Mammary epithelial cell (primary cell): Measurements from ENCODE around the gene TMEM259.

ENCODE experiments used
- EZH2 ChIP-seq: IDR thresholded peaks from 2 replicates; pipeline ENCODE4 v1.6.1; 2012; ENCODE audit warnings: low read length, inconsistent platforms, borderline replicate concordance
- TF ChIP-seq, protein P1 (sequence below), 2 donors: IDR thresholded peaks in 1 of 2; conservative IDR thresholded peaks in 1 of 2; 2 replicates each; pipeline ENCODE4 v1.5.1; 2011 to 2012; ENCODE audit warnings: inconsistent platforms in 2 of 2, low read length in 2 of 2, mild to moderate bottlenecking in 2 of 2, control low read depth in 1 of 2, low read depth in 1 of 2; ENCODE audit not compliant: insufficient read depth in 1 of 2; ENCODE audit errors: extremely low read depth in 1 of 2

DNA sequence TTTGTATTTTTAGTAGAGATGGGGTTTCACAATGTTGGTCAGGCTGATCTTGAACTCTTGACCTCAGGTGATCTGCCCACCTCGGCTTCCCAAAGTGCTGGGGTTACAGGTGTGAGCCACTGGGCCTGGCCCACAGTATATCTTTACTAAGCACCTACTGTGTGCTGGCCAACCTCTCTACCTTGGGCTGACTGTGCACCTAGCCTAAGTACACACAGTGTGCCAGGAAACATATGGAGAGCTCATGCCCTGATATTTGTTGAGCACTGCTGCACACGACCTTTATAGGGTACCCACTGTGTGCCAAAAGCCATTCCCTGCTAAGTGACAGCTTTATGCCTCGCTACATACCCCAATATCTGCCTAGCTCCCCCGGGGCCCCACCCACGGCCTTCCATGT lies 39.8 kb upstream of the TMEM259 start:
- TF ChIP-seq, protein P1, sequence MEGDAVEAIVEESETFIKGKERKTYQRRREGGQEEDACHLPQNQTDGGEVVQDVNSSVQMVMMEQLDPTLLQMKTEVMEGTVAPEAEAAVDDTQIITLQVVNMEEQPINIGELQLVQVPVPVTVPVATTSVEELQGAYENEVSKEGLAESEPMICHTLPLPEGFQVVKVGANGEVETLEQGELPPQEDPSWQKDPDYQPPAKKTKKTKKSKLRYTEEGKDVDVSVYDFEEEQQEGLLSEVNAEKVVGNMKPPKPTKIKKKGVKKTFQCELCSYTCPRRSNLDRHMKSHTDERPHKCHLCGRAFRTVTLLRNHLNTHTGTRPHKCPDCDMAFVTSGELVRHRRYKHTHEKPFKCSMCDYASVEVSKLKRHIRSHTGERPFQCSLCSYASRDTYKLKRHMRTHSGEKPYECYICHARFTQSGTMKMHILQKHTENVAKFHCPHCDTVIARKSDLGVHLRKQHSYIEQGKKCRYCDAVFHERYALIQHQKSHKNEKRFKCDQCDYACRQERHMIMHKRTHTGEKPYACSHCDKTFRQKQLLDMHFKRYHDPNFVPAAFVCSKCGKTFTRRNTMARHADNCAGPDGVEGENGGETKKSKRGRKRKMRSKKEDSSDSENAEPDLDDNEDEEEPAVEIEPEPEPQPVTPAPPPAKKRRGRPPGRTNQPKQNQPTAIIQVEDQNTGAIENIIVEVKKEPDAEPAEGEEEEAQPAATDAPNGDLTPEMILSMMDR (conservative IDR thresholded peaks at IDR 0.05 in 1 of 2, IDR thresholded peaks at IDR 0.05 in 1 of 2; ENCODE audit: extremely low read depth in 1 of 2, insufficient read depth in 1 of 2, low read depth in 1 of 2, low read length in 2 of 2): no peak
- no peak for TF ChIP-seq EZH2
